GM21825 (cell line): ENCODE data around the gene C22orf39.

Source experiments
- ATAC-seq: cut with Tn5 transposase; IDR thresholded peaks from one replicate; pipeline ENCODE4 v1.9.1; 2021; ENCODE audit warnings: mild to moderate bottlenecking, moderate library complexity; ENCODE audit not compliant: unreplicated experiment

The C22orf39 gene

DNA sequence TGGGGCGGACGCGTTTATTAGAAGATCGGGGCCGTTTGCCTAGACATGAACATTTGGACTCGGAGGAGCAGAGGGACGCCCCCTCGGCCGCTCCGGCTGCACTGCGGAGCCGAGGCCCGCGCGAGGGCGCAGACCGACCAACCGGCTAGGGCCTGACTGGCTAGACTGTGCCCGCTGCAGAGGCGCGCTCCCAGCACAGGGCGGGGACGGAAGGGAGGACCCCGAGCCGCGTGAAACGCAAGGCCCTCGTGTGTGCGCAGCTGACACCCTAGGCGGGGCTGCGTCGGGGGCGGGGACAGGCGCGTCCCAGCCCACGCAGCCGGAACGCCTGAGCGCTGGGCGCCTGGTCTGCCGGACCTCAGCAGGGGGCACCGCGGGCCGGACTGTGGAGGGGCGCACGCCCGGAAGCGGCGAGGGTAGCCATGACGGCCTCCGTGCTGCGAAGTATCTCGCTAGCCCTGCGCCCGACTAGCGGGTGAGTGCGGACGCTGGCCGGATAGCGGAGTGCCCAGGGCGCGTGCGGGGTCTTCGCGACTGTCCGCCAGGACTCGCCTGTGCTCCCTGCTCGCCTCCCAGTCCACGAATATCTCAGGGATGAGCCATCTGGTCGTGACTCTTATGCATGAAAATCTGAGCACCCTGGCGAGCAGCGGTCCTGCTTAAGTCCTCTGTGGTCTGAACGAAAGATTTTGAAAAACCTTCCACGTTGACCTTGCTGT is 15.2 kb downstream of the C22orf39 start, which contains the start of gene MRPL40:
MRPL40 (plus strand) TSS at position 413 of the 719 bp plus-strand sequence; CDS start at position 423, 10 bp downstream.
- ATAC-seq, result peak; percentile 67

DNA sequence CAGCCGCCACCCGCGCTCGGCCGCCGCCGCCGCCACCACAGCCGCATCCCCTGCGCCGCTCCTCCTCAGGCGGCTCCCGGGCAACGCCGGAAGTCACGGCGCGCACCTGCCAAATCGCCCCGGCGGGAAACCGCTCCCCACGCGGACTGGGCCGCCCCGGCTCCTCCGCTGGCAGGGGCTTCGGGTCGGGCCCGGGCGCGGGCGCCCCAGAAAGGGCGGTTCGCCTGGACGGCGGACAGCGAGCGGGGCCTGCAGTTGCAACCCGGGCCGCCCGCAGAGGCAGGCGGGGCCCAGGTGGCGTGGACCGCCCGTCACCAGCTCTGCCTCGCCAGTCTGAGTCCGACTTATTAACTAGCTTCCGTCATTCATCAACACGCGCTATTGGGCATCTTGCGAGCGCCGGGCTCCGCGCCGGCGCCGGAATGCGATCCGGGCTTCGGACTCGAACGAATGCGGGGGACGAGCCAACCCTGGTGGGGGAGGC is 15.8 kb downstream of the C22orf39 start, which contains the start of gene HIRA:
HIRA (minus strand) TSS at position 85 of the 484 bp plus-strand sequence. CDS start 257 bp downstream, outside the sequence.
- ATAC-seq, result peak; percentile 44

DNA sequence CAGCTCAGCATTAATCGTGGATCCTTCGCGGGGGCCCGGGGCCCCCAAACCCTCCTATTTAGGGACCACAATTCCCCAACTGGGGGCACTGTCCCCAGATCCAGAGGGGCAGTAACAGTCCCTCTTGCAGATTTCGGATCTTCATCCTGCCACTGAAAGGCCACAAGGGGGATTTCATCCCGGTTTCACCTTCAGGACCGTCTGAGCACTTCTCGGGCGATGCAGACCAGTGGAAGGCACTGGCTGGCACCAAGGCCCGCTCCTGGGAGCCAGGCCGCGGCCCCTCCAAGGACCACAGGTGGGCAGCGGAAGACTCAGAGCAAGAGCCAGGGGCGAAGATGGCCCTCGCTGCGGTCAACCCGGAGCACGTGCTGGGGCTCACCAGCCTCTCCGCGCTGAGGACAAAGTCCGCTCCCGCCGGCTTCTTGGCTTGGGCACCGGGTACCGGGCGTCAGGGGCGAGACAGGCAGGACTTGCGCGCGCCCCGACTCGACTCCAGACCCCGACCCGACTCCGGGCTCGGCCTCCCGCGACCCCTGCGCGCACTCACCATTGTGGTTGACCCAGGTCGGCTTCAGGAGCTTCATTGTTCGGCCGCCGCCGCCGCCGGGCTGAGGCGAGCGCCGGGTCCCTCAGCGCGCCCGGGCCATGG is 16.5 kb downstream of the C22orf39 start:
- peak; percentile 14 for ATAC-seq

DNA sequence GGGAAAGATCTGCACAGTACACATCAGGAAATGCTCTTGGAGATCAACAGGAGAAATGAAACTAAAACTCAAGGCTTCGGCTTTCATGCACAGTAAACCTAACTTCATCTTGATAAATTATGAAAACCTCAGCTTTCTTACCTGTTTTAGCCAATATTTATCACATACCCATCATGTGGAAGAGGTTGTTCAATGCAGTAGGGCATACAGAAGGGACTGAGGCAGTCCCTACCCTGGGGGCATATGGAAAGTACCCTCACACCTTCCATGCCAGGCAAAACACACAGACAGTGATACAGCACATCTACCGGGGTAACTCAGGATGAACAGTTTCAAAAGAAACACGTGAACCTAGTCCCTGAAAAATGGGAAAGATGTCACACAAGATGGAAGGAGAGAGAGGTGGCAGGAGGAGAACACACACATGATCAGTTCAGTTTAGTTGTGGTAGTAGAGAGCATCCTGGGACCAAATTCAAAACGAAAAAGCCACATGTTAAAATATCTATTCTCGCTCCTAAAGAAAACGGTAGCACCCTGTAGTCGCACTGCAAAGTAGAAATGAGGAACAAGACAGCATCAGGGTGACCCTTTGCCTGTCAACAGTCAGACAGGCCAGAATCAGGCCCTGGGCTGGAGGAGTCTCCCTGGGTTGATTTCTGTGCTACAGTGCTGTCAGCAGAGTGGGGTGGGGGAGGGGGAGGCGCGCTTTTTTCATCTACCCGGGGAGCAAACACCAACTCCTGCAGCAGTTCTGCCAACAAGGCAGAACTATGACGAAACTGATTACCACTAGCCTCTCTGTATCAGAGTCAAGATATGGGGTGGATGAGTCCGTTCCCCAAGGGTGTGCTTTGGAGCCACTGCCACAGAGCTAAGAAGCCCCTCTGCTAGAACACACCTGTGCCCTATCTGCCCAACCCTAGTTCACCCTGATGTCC is 17.3 kb downstream of the C22orf39 start:
- no peak for ATAC-seq

DNA sequence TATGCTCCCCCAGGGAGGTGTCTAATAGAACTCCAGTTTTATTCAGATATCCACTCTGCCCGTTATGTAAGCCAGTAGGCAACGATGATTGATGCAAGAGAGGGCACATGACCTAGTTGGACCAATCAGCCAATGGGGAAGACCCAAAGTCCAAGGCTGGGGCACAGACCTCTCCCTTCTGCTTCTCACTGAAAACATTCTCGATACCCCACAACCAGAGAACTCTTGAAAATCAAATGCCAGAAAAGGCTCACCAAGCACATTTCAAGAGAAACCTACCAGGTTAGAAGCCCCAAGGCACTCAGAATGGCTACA is 23.4 kb downstream of the C22orf39 start:
- no peak for ATAC-seq

DNA sequence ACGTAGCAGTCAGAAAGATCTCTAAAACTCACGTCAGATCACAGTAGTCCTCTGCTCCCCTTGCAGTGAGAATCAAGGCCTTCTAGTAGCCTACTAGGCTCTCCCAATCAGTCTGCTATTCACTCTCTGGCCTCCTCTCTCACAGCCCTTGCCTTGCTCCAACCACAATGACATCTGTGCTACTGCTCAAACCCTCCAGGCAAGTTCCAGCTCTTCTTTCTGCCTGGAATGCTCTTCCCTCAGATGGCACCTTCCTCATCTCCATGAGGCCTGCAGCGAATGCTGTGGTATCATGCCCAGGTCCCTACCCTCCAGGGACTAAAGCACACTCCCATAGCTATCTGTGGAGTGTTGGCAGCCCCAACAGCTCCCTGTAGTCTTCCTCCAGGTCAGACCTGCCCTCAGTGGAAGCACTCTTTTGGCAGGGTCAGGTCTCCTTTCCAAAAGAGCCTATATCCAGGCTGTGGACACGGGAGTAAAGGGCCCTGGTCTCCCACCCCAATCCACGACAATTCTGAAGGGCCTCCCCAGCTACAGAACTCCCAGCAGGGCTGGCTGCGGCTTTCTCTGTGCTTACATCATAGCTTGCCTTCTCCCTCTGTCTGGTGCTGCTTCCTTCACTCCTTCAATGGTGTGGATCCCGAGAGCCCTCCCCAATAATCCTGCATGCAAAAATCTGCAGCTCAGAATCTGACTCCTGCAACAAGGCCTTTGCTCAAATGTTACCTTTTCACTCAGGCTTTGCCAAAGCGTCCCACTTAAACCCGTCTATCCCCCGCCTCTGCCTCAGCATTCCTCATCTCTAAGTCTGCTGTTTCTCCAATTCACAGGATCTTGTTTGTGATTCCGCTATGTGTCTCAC is 24.8 kb downstream of the C22orf39 start:
- no peak for ATAC-seq

DNA sequence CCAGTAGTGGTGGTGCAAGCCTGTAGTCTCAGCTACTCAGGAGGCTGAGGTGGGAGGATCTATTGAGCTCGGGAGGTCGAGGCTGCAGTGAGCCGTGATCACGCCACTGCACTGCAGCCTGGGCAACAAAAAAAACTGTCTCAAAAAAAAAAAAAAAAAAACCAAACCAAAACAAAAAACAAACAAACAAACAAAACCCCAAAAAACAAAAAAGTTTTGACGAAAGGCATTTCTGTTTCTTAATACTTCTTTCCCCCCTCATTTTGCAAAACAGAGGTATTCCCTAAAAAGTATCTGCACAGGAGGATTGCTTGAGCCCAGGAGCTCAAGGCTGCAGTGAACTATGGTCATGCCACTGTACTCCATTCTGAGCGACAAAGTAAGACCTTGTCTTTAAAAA is 27.2 kb downstream of the C22orf39 start:
- no peak for ATAC-seq

DNA sequence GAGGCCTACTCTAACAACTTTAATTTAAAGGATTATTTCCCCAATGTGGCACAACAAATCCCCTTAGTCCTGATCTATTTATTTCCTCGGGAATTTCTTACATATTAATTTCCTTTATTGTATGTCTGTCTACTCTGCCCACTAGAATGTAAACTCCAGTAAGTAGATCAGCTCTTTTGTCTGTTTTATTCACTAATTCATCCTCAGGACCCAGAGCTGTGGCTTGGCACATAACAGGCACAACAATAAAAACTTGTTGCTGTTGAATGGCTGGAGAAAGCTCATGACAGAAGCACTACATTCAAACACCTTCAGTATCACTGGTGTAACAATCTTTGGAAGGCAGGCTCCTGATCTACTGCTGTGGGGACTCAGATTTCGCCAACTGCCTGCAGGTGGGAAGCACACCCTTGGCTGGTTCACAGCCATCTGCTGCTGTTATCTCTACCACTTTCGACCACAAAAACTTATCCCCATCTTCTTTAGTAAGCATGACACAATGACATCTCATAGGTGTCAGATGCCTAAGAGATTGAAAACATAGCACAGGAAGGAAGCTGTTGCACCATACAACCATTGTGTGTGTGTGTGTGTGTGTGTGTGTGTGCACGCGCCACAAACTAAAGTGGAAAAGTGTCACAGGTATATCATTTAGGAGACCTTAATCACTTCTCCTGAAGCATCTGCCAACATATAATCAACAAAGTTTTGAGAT is 27.9 kb downstream of the C22orf39 start:
- peak; percentile 74 for ATAC-seq

DNA sequence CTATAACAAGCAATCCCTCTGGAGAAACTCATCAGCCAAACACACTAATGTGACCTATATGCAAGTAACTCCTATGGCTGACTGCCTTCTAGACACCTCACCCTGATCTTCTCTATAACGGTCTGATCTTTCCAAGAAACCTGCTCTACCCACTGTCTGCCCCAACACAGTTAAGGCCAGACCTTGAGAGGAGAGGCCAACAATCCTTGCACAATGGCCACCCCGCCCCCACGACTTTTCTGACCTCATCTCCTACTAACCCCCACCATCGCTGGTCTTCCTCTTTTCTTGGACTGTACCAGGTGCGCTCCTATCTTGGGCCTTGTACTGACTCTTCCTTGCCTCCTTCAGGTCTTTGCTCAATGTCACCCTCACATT is 28.4 kb downstream of the C22orf39 start:
- peak; percentile 31 for ATAC-seq

DNA sequence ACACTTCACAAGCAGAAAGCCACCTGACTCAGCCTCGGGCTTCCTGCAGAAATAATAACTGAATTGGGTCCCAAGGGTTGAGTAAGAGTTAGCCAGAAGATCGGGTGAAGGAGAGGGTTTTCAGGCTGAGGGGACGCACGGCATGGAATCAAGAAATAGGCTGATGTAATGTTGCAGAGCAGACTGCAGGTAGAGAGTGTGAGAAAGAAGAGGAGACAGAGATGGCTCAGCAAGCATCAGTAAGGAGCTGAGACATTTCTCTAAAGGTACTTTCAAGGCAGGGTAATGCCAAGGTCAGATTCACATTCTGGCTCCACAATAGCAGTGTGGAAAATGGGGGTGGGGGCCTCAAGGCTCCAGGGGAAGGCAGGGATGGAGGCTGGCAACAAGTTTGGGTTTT is 34.6 kb downstream of the C22orf39 start:
- no peak for ATAC-seq

DNA sequence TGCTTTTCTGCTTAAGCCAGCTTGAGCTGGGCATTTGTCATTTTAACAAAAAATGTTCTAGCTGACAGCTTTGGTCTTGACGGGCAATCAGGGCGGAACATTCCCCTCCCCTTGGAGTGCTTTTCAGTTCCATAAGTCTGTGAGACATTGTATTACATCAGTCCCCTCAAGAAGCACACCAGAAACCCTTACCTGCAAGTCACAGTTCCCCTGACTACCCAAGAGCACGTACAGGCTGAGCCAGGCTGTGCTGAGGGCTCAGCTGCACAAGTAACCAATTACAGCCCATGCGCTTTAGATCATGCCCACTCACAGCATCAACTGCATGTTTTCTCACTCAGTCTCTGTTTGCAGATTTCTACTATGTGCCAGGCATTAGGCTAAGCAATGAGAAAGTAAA is 35.0 kb downstream of the C22orf39 start:
- no peak for ATAC-seq

DNA sequence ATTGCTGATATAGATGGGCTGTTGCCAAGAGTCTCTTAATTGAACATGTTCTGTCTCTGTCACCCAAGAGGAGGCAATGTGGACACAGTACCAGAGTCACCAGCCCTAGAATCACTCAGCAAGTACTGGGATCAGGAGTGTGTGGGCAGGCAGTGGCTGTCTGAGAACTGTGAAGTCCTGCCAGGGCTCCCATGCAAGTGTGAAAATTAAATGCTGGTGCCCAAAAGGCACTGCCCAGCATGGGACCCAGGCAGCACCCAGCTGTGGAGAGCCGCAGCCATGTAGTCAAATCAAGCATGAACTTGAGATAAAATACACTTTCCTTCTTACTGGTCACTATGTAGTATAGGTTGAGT is 35.8 kb downstream of the C22orf39 start:
- ATAC-seq, result no peak

DNA sequence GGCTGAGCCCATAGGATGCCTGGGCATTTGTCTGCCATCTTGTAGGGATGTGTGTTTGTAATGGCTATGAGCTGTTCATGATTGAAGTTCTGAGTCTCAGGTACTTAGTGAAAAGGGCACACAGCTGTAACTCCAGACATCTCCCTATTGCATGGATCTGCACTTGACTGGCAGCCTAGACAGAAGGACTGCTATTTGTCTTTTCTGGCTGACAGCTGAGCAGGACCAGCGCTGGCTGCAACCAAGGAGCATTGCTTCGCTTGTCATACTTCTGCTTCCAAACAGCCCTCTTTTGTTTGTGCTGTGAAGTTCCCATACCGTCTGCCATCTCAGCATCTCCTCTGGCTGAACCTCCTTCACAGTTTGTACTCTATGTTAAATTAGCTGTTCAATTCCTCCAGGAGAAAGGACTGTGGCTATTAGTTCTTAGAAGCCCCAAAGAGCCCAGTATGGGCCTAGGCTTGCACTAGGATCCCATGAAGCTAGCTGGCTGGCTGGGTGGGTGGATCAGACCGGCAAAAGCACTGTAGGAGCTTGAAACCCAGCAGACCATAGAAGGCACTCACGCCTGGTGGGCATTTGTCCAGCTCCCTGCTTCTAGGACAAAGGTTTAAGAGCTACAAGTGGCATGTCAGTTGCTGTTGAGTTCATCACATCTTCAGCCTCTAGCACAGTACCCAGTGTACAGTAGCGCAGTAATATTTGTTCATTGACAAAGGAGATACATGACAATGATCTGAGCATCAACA is 36.4 kb downstream of the C22orf39 start:
- ATAC-seq, result no peak

DNA sequence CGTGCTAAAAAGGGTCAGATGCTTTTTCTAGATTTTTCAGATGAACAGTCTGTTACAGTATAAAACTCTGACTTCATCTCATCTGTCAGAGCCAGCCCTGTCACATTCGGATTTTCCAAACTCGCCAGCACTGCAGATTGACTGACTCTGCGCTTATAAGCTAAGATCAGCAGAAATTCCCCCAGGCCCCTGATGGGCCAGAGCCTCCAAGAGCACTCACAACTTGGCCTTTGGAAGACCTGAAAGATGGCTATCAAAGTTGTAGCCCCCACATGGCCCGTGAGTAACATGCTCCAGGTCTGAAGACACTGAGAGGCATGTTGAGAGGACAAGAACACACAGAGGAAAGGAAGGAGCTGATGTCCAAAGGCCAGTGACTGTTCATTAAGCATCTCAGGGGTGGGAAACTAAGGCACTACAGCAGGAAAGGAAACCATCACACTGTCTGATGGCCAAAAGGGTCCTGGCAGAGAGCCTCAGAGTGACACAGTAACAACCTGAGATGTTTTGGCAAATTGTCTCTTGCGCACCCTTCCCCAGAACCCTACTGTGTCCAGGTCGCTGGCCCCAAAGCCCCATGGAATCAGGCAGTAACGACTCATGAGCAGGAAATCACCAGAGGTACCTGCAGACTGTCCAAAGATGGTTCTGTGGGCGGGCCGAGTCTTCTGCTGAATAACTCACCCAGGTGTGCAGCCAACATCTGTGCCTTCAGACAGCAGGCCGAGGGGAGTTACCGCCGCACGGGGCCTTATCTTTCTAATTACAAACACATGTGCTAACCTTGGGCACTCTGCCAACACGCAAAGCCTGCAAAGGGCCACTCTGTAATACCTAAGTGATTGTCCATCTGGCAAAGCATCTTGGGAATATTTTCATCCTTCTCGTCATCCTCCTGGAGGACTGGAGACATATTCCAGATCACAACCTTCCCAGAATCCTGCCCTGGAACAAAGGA is 39.6 kb downstream of the C22orf39 start:
- ATAC-seq, result no peak

DNA sequence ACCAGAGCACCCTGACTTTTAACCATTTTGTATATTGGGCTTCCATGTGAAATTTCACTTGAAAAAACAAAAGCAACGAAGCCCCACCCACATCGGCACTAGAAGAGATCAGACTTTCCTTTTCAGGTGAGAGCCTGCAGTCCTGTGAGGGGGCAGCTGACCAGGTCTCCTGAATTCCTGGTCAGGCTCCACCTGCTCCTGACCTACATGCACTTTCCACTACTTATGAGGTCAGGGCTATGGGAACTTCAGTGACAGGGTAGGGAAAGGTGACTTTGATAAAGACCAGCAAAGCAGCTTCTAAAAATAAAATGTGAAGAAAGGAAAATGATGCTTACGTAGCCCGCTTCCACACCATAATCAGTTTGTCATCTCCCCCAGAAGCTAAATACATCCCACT is 40.7 kb downstream of the C22orf39 start:
- ATAC-seq, result no peak

DNA sequence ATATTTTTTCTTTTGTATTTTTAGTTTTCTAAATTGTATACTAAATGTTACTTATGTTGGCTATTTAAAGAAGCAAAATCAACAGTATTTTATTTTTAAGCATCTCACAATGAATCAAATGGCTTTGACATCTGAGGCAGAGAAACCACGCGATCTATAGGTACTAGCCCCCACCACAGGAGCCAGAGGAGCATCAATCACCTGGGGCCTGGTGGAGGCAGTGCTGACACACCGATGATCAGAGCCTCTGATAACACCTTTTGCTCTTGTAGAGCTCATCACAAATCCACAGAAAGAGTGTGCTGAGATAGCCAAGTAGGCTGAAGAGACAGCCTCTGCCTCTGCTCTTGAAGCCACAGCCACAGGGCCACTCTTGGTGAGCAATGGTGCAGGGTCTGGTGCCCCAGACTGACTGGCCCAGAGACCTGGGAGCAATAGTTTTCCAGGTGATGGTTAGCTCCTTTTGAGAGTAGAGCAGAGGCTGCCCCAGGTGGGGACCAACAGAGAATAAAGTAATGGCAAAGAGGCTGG is 41.2 kb downstream of the C22orf39 start:
- ATAC-seq, result no peak

DNA sequence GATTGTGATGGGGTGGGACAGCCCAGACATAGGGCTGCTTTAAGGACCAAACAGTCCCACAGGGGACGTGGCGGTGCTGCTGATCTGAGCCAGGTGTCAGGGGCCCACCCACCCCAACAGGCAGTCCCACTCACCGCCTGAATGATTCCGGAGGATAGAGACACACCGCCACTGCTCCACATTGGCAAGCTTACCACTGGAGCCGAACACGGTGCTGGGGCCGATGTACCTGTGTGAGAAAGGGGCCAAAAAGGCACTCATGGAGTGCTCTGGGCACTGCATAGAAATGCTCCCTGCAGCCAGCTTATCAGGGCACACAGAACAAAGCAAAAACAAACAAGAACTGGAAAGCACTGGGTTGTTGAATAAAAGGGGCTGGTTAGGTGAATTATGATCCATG is 41.9 kb downstream of the C22orf39 start:
- ATAC-seq, result no peak

DNA sequence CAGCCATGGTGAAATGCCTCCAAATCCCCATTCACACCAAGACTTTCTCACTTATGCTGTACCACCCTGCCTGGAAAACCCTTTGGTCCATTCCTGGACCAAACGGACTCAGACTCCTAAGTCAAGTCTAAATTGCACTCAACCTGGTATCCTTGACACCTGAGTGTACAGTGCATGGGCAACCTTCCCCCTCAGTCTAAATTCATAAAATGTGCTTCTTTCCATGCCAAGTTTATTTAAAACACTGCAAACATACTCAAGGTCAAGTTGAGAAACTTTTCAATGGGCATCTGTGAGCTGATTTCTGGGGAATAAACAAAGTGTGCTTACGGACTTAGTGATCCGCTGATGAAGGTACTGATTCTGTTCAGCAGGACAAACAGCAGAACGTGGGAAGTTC is 42.4 kb downstream of the C22orf39 start:
- no peak for ATAC-seq
